Vagina (tissue), 2 donors: Measurements from ENCODE around the gene CD48.
A peak's percentile ranks its signal among the peaks of the same experiment; 100 is the strongest.

Source experiments
- POLR2A ChIP-seq, 2 donors: fragments of 450-650 bp; IDR thresholded peaks; one replicate each; pipeline ENCODE4 v1.6.1; 2017; ENCODE audit warnings: antibody characterized with exemption in 2 of 2, mild to moderate bottlenecking in 2 of 2, moderate library complexity in 2 of 2
- POLR2AphosphoS5 ChIP-seq, 2 donors: sonication (generic); formaldehyde crosslinking; IDR thresholded peaks; one replicate each; pipeline ENCODE4 v1.9.0; 2017; ENCODE audit warnings: antibody characterized with exemption in 2 of 2, mild to moderate bottlenecking in 2 of 2, low read depth in 1 of 2; ENCODE audit not compliant: insufficient read depth in 1 of 2
- TF ChIP-seq, protein P1 (sequence below), 3 experiments: fragments of 450-650 bp in 2 of 3; fragments of 200-600 bp in 1 of 3; sonication (generic) in 1 of 3; IDR thresholded peaks; one replicate each; pipeline ENCODE4 v1.5.1; 2017 to 2019; ENCODE audit warnings: antibody characterized with exemption in 3 of 3, mild to moderate bottlenecking in 2 of 3, moderate library complexity in 2 of 3

DNA sequence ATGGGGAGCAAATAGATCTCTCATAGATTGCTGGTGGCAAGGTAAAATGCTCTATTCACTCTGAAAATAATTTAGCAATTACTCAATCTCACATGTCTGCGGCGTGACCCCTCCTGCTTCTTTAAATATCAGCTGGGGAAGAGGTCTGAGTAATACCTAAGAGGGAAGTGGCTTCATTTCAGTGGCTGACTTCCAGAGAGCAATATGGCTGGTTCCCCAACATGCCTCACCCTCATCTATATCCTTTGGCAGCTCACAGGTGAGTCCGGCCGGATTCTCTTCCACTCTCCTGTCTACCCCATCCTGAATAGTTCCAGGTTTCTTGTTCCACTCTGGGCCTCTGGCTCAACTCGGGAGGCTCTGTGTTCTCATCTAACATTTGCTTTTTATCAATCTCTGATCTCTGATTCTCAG is 27.5 kb upstream of the CD48 start, which contains the start of gene SLAMF7:
- TF ChIP-seq, protein P1, sequence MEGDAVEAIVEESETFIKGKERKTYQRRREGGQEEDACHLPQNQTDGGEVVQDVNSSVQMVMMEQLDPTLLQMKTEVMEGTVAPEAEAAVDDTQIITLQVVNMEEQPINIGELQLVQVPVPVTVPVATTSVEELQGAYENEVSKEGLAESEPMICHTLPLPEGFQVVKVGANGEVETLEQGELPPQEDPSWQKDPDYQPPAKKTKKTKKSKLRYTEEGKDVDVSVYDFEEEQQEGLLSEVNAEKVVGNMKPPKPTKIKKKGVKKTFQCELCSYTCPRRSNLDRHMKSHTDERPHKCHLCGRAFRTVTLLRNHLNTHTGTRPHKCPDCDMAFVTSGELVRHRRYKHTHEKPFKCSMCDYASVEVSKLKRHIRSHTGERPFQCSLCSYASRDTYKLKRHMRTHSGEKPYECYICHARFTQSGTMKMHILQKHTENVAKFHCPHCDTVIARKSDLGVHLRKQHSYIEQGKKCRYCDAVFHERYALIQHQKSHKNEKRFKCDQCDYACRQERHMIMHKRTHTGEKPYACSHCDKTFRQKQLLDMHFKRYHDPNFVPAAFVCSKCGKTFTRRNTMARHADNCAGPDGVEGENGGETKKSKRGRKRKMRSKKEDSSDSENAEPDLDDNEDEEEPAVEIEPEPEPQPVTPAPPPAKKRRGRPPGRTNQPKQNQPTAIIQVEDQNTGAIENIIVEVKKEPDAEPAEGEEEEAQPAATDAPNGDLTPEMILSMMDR (IDR thresholded peaks at IDR 0.05): no peak
- TF ChIP-seq POLR2A (IDR thresholded peaks at IDR 0.05): no peak
- TF ChIP-seq POLR2AphosphoS5 (IDR thresholded peaks at IDR 0.05; ENCODE audit: insufficient read depth in 1 of 2, low read depth in 1 of 2): peak in 1 of 2 donors; percentile 71
